G401.6 (cell line): ENCODE data around the gene SCAMP3.

Source experiments
- FAIRE-seq: peaks from 2 replicates; lab custom pipeline; 2012; peaks lifted over from hg19 to GRCh38; lab: Jason Lieb, UNC

SCAMP3 gene

GRCh38 chr1:155285063-155285462 is 22.9 kb upstream of the SCAMP3 start:
- FAIRE-seq: no peak

- no peak for FAIRE-seq
These were observed 22.3 kb upstream of the SCAMP3 start for GRCh38 chr1:155284476-155284875.

- no peak for FAIRE-seq
These were observed 20.4 kb upstream of the SCAMP3 start for GRCh38 chr1:155282488-155283091.

GRCh38 chr1:155279268-155279667 is 17.1 kb upstream of the SCAMP3 start:
- no peak for FAIRE-seq

GRCh38 chr1:155278689-155279160 is 16.6 kb upstream of the SCAMP3 start:
- FAIRE-seq: no peak

GRCh38 chr1:155277902-155278688 is 15.9 kb upstream of the SCAMP3 start:
- no peak for FAIRE-seq

- FAIRE-seq: peak; percentile 62
These were observed 15.1 kb upstream of the SCAMP3 start, which contains the start of gene HCN3 for GRCh38 chr1:155277070-155277901. Gene HCN3 (plus strand): TSS chr1:155277463. CDS start chr1:155277591, 128 bp downstream.

GRCh38 chr1:155273343-155274245 is 11.4 kb upstream of the SCAMP3 start, which contains the start of gene CLK2:
Gene CLK2 (minus strand): TSS chr1:155273504. CDS start chr1:155270977, 2,527 bp downstream.
- peak; percentile 93 for FAIRE-seq

- FAIRE-seq: no peak
These were observed 10.5 kb upstream of the SCAMP3 start for GRCh38 chr1:155272466-155273342.

GRCh38 chr1:155269381-155269780 is 7.2 kb upstream of the SCAMP3 start:
- FAIRE-seq: no peak

GRCh38 chr1:155268630-155269029 is 6.5 kb upstream of the SCAMP3 start:
- FAIRE-seq: no peak

- FAIRE-seq: no peak
These were observed 5.2 kb upstream of the SCAMP3 start for GRCh38 chr1:155267373-155267772.

GRCh38 chr1:155266553-155266952 is 4.4 kb upstream of the SCAMP3 start:
- FAIRE-seq: no peak

GRCh38 chr1:155263067-155263466 is 907 bp upstream of the SCAMP3 start:
- no peak for FAIRE-seq

GRCh38 chr1:155261493-155261851 is 688 bp downstream of the SCAMP3 start:
- no peak for FAIRE-seq

- FAIRE-seq: no peak
These were observed 1.9 kb downstream of the SCAMP3 start for GRCh38 chr1:155260276-155260675.

- FAIRE-seq: no peak
These were observed 5.9 kb downstream of the SCAMP3 start for GRCh38 chr1:155256058-155256852.

- peak; percentile 90 for FAIRE-seq
These were observed 6.7 kb downstream of the SCAMP3 start, which contains the start of gene ENTREP3 for GRCh38 chr1:155255243-155256007. Gene ENTREP3 (minus strand): TSS chr1:155255483. CDS start chr1:155254877, 606 bp downstream.

- no peak for FAIRE-seq
These were observed 7.4 kb downstream of the SCAMP3 start for GRCh38 chr1:155254714-155255242.
